Keratinocyte (primary cell): ENCODE results near the gene ERMAP. TPM values are rescaled to one million over a fixed set of nuclear protein-coding genes. Genes with fewer than 3 reads are reported as not detected.
"Not testable (repeated sequence)": the region's sequence is repeated elsewhere in the genome, so short reads cannot be mapped to it uniquely, and the experiment has no call there.

ENCODE experiments used
- DNase-seq: peaks from one replicate; pipeline ENCODE4 v3.0.0-alpha.2; 2011; ENCODE audit warnings: low read depth, missing footprints, low spot score
- FAIRE-seq: peaks from 2 replicates; lab custom pipeline; 2011; peaks lifted over from hg19 to GRCh38; lab: Jason Lieb, UNC
- H2AFZ ChIP-seq: 2 replicates; pipeline ENCODE4 v1.6.0; 2012; ENCODE audit warnings: low read length, control low read depth, inconsistent platforms; ENCODE audit not compliant: control insufficient read depth
- H3K27ac ChIP-seq: 2 replicates; pipeline ENCODE4 v1.5.1; 2011; ENCODE audit warnings: low read length; ENCODE audit not compliant: control insufficient read depth, insufficient read depth
- H3K27me3 ChIP-seq: 3 replicates; pipeline ENCODE4 v1.6.0; 2011; ENCODE audit warnings: low read length; ENCODE audit not compliant: control insufficient read depth, insufficient read depth; ENCODE audit errors: extremely low read depth
- H3K36me3 ChIP-seq, 2 experiments: 2 replicates in 1 of 2; 3 replicates in 1 of 2; pipeline ENCODE4 v1.5.1; 2011; ENCODE audit warnings: low read length in 2 of 2, mild to moderate bottlenecking in 1 of 2; ENCODE audit not compliant: control insufficient read depth in 2 of 2, insufficient read depth in 2 of 2; ENCODE audit errors: extremely low read depth in 1 of 2
- H3K4me1 ChIP-seq: 3 replicates; pipeline ENCODE4 v1.5.1; 2011; ENCODE audit warnings: low read length; ENCODE audit not compliant: control insufficient read depth, insufficient read depth; ENCODE audit errors: extremely low read depth
- H3K4me2 ChIP-seq: 3 replicates; pipeline ENCODE4 v1.6.0; 2011; ENCODE audit warnings: low read depth, low read length; ENCODE audit not compliant: control insufficient read depth, insufficient read depth; ENCODE audit errors: extremely low read depth
- H3K4me3 ChIP-seq, 3 experiments: fragments of 200-600 bp in 1 of 3; sonication (generic) in 1 of 3; 2 replicates in 2 of 3; 3 replicates in 1 of 3; pipeline ENCODE4 v1.5.1; 2011 to 2016; ENCODE audit warnings: low read length in 3 of 3, mild to moderate bottlenecking in 3 of 3, control low read depth in 2 of 3, inconsistent platforms in 1 of 3, low read depth in 1 of 3, mixed read lengths in 1 of 3, mixed run types in 1 of 3, moderate library complexity in 1 of 3; ENCODE audit not compliant: control insufficient read depth in 2 of 3, insufficient read depth in 2 of 3; ENCODE audit errors: extremely low read depth in 1 of 3
- H3K79me2 ChIP-seq: 2 replicates; pipeline ENCODE4 v1.6.0; 2012; ENCODE audit warnings: low read length; ENCODE audit not compliant: control insufficient read depth, insufficient read depth
- H3K9ac ChIP-seq: 3 replicates; pipeline ENCODE4 v1.6.0; 2011; ENCODE audit warnings: low read length; ENCODE audit not compliant: control insufficient read depth, insufficient read depth; ENCODE audit errors: extremely low read depth
- H3K9me1 ChIP-seq: 3 replicates; pipeline ENCODE4 v1.6.0; 2011; ENCODE audit warnings: low read length; ENCODE audit not compliant: control insufficient read depth, insufficient read depth; ENCODE audit errors: extremely low read depth
- H3K9me3 ChIP-seq: 2 replicates; pipeline ENCODE4 v1.5.1; 2012; ENCODE audit warnings: low read depth, low read length; ENCODE audit not compliant: control insufficient read depth
- H4K20me1 ChIP-seq: 3 replicates; pipeline ENCODE4 v1.6.0; 2011; ENCODE audit warnings: low read length; ENCODE audit not compliant: control insufficient read depth, insufficient read depth; ENCODE audit errors: extremely low read depth
- CTCF ChIP-seq, 3 experiments: IDR thresholded peaks in 1 of 3; conservative IDR thresholded peaks in 1 of 3; optimal IDR thresholded peaks in 1 of 3; 2 replicates in 2 of 3; 3 replicates in 1 of 3; pipeline versions ENCODE3 to v1.5.1; 2011; ENCODE audit warnings: low read length in 3 of 3, mild to moderate bottlenecking in 3 of 3, moderate library complexity in 2 of 3, control low read depth in 1 of 3, inconsistent platforms in 1 of 3; ENCODE audit not compliant: insufficient read depth in 2 of 3; ENCODE audit errors: extremely low read depth in 1 of 3
- EZH2 ChIP-seq: IDR thresholded peaks from one replicate; pipeline ENCODE4 v1.6.1; 2012; ENCODE audit warnings: inconsistent platforms, mild to moderate bottlenecking, low read length, moderate library complexity
- dilution Hi-C: fragments of 300-500 bp; cut with MboI; formaldehyde crosslinking; loops from one replicate; pipeline ENCODE4 v1.7.0; 2020; ENCODE audit warnings: low sequenced_read_pairs; ENCODE audit not compliant: extremely low pct_ligation_motif_present
- polyA plus RNA-seq, 5 experiments: library from polyadenylated mRNA; depleted of rRNA in 3 of 5; stranded (reverse) in 3 of 5; stranded (forward) in 1 of 5; unstranded in 1 of 5; fragments of >200 nt; gene quantifications; 1 replicate in 1 of 5; 2 replicates in 3 of 5; 3 replicates in 1 of 5; pipeline versions ENCODE4 v1.2.1 to v1.2.3, GENCODE V29; 2011 to 2012; ENCODE audit warnings: missing spikeins in 2 of 5, low read depth in 1 of 5, low replicate concordance in 1 of 5

Gene ERMAP
- polyA plus RNA-seq, 1 donor (not counting 4 experiments of a cell fraction or from before 2014, with no cell fraction given) = 5.6 TPM

GRCh38 chr1:42866549-42866948 lies 49.6 kb downstream of the ERMAP start:
- no peak overlapping the region for H2AFZ ChIP-seq
- H3K9me3 ChIP-seq = no peaks in the 10 kb centered on the region
- no peak for TF ChIP-seq CTCF (optimal IDR thresholded peaks at IDR 0.05 in 1 of 3, IDR thresholded peaks at IDR 0.05 in 1 of 3, conservative IDR thresholded peaks at IDR 0.05 in 1 of 3; ENCODE audit: extremely low read depth in 1 of 3, insufficient read depth in 2 of 3, low read length in 3 of 3)
- TF ChIP-seq EZH2 = no peak
- no peaks in the 10 kb centered on the region for H3K36me3 ChIP-seq
- H3K4me3 ChIP-seq = no peak overlapping the region
- dilution Hi-C loops = no loop called here
- H3K9me1 ChIP-seq = no peaks in the 10 kb centered on the region
- DNase-seq = no peak
- no peak overlapping the region for H3K9ac ChIP-seq
- H3K4me1 ChIP-seq = no peaks in the 10 kb centered on the region
- H3K4me2 ChIP-seq = no peak overlapping the region
- no peak overlapping the region for H3K27ac ChIP-seq
- peaks cover 3% of the 10 kb centered on the region for H3K27me3 ChIP-seq
- no peak for FAIRE-seq
- H3K79me2 ChIP-seq = no peaks in the 10 kb centered on the region
- H4K20me1 ChIP-seq = no peaks in the 10 kb centered on the region

GRCh38 chr1:42868466-42868865 lies 51.5 kb downstream of the ERMAP start:
- H3K9ac ChIP-seq, H3K4me1 ChIP-seq, H3K27ac ChIP-seq, dilution Hi-C loops, H4K20me1 ChIP-seq, H3K4me3 ChIP-seq, H3K9me1 ChIP-seq, H2AFZ ChIP-seq, H3K9me3 ChIP-seq, DNase-seq, FAIRE-seq, H3K4me2 ChIP-seq, H3K27me3 ChIP-seq, H3K36me3 ChIP-seq, H3K79me2 ChIP-seq: not testable (repeated sequence)

- H3K27ac ChIP-seq, H3K36me3 ChIP-seq, H3K9me1 ChIP-seq, H3K4me1 ChIP-seq, dilution Hi-C loops, H3K4me3 ChIP-seq, H2AFZ ChIP-seq, H3K27me3 ChIP-seq, DNase-seq, H3K79me2 ChIP-seq, H4K20me1 ChIP-seq, H3K9me3 ChIP-seq, H3K4me2 ChIP-seq, FAIRE-seq, H3K9ac ChIP-seq: not testable (repeated sequence)
These were observed 52.3 kb downstream of the ERMAP start for GRCh38 chr1:42869254-42869653.

GRCh38 chr1:42869751-42870150 lies 52.8 kb downstream of the ERMAP start:
- H3K9ac ChIP-seq, H3K36me3 ChIP-seq, H3K4me3 ChIP-seq, H3K27me3 ChIP-seq, H3K4me1 ChIP-seq, FAIRE-seq, H3K9me1 ChIP-seq, H3K4me2 ChIP-seq, dilution Hi-C loops, H3K27ac ChIP-seq, H3K9me3 ChIP-seq, DNase-seq, H2AFZ ChIP-seq, H4K20me1 ChIP-seq, H3K79me2 ChIP-seq: not testable (repeated sequence)
